DMS79 (cell line): ENCODE measurements around the gene FGD2.
A peak's percentile ranks its signal among the peaks of the same experiment; 100 is the strongest.

Experiments
- DNase-seq: peaks from one replicate; lab custom pipeline; 2025; lab: John Stamatoyannopoulos, UW

Gene FGD2, protein sequence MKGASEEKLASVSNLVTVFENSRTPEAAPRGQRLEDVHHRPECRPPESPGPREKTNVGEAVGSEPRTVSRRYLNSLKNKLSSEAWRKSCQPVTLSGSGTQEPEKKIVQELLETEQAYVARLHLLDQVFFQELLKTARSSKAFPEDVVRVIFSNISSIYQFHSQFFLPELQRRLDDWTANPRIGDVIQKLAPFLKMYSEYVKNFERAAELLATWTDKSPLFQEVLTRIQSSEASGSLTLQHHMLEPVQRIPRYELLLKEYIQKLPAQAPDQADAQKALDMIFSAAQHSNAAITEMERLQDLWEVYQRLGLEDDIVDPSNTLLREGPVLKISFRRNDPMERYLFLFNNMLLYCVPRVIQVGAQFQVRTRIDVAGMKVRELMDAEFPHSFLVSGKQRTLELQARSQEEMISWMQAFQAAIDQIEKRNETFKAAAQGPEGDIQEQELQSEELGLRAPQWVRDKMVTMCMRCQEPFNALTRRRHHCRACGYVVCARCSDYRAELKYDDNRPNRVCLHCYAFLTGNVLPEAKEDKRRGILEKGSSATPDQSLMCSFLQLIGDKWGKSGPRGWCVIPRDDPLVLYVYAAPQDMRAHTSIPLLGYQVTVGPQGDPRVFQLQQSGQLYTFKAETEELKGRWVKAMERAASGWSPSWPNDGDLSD

DNA sequence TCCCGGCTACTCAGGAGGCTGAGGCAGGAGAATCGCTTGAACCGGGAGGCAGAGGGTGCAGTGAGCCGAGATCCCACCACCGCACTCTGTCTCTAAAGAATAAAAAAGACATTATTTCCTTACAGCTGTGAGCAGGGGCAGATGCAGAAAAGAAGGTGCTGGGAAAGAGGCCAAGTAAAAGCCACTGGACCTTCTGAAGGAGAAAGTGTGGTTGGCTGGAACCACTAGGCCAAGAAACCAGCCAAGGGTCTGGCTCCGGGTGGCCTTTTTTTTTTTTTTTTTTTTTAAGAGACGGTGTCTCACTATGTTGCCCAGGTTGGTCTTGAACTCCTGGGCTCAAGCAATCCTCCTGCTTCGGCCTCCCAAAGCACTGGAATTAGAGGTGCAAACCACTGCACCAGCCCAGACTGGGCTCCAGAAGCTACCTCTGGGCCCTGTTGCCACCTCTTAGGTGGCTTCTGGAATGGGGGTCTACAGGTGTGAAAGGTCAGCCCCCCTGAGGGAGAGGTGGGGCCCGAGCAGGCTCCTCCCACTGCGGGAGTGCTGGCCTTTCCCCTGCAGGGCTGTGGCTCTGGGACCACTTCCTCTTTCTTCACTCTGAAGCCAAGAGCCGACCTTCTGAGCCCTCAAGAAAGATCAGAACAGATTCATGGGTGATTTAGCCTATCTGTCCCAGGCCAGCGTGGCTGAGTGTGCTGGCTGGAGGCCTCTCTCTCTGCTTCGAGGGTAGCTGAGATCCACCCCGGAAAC lies at the start of gene FGD2:
TSS of gene FGD2 (plus strand) at position 595 of the 750 bp plus-strand sequence. CDS start 163 bp downstream, outside the sequence.
- peak; percentile 27 for DNase-seq

DNA sequence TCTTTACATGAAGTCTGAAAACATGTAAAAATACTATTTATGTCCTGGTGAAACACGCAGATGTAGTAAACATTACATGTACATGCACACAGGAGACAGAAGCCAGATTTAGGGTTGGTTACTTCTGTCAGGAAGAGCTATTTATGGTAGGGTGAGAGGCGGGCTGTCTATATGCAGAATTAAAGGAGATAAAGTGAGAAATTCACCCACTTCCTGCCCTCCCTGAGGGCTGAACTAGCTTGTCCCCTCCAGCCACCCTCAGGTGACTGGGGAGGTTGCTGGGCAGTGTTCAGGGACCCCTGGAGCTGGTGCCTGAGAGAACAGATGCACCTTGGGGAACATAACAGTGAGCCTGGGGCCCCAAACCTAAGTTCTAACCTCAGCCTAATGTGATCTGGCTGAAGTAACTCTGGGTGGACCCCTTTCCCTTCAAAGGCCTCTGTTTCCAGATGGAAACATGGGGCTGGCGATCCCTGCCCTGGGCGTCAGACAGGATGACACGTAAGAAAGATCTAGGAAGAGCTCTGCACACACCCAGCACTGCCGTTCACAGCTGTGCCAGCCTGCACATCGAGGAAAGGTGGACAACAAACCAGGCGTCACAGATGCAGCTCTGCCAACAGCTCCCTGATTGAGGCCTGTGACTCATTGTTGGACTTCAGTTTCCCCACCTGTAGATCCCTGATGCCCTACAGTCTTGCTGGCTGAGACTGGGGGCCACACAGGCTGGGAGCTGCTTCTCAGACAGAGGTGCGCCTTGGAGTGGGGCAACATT lies 49.6 kb upstream of the FGD2 start:
- DNase-seq, result no peak

DNA sequence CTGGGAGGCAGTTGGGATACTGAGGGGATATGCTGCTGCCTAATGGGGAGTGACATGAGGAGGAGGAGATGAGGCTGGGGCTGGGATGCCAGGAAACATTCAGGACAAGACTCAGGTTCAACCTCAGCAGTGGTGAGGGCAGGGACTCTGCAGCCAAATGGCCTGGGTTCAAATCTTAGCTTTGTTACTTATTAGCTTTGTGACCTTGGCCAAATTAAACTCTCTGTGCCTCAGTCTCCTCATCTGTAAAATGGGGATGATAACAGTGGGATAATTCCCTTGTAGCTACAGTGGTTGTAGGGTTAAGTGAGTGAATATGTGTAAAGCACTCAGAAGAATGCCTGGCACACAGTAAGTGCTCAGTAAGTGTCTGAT lies 49.0 kb upstream of the FGD2 start:
- DNase-seq, result no peak

DNA sequence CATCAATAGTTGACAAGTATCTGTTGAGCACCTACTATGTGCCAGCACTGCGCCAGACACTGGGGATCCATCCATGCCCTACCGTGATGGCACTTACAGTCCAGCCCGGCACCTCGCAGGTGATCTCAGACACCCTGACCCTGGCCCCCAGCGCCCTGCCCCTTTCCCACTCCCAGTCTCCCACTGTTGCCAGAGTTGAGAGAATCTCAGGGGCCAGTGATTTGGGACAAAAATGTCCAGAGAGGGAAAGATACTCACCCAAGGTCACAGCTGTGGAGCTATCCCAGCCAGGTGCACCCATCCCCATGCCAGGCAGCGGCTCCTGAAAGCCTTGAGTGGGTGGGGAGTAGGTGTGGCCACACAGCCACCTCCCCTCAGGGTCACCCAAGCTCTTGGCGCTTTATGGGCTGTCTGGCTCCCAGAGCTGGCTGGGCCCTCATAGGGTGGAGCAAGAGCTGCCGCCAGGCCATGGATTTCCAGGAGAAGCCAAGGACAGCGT lies 47.6 kb upstream of the FGD2 start:
- DNase-seq, result no peak

DNA sequence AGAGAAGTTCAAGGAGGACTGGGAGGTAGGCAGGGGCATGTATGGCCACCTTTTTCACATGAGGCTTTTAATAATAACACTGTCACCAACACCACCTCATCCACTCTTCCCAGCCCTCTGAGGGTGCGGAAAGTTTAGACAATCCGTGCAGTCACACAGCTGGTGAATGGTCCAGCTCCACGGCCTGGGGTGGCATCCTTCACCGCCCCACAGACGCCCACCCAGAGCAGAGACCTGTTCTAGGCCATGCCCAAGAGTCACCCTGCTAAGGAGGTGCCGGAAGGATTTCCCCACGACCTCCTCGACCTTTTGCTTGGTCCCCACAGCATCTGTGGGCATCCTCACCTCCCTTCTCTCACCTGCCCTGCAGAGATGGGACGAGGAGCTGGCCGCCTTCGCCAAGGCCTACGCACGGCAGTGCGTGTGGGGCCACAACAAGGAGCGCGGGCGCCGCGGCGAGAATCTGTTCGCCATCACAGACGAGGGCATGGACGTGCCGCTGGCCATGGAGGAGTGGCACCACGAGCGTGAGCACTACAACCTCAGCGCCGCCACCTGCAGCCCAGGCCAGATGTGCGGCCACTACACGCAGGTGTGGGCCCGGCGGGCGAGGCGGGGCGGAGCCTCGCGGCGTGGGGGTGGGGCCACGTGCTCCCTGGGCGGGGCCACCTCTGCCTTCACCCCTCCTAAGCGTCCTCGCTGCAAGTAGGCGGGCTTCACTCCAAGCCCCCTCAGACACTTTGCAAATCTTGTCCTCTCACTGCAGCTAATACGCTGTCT lies 46.5 kb upstream of the FGD2 start:
- DNase-seq, result no peak

DNA sequence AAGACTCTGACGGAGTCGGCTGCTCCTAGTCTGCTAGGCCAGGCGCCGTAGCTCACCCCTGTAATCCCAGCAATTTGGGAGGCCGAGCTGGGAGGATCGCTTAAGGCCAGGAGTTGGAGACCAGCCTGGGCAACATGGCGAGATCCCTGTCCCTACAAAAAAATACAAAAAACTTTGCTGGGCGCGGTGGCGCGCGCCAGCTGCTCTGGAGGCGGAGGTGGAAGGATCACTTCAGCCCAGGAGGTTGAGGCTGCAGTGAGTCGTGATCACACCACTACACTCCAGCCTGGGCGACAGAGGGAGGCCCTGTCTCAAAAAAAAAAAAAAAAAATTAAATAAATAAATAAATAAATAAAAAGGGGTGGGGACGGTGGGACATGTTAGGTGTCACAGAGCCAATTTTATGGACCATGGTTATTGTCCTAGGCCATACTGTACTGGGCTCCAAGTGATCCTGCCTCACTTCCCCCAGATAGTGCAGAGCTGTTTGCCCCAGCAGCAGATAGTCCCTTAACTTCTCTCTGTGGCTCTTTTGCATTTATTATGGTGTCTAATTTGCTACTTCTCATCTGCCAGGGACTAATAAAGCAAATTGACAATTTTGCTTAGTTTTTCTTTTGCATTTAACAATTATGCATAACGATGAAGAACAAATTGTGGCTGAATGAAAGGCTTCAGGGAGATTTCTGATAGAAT lies 45.8 kb upstream of the FGD2 start:
- no peak for DNase-seq

DNA sequence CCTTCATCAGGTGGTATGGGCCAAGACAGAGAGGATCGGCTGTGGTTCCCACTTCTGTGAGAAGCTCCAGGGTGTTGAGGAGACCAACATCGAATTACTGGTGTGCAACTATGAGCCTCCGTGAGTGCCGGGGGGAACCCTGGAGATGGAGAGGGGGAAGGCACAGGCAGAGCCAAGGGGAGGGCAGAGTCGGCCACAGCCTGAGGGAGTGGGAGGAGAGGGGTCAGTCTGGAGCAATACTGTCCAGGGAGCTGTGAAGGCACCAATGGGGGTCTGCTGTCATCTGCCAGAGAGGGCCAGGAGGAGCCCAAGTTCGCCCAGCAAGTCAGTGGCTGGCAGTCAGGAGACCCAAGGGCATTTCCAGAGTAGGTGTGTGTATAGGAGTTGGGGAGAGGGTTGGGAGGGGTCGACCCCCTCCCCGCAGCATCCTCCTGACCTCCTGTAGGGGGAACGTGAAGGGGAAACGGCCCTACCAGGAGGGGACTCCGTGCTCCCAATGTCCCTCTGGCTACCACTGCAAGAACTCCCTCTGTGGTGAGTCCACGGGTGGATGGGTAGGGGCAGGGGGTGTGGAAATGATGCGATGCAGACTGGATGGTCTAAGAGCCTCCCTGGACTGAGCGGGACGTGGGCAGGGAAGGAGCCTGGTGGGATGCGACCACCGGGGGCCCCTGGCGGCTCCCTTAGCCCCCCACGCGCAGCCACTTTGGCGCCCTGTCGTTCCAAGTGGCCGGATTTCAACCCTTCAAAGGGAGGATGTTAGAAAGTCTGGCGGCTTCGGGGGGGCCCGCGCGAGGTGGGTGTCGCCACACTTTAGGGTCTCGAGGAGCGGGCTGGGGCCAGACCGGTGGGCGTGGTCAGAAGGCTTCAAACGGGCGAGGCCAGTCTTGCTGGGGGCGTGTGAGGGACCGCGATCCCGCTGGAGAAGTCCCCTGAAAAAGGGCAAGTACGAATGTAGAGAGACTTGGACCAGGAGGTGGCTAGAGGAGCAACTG lies 43.7 kb upstream of the FGD2 start:
- no peak for DNase-seq

DNA sequence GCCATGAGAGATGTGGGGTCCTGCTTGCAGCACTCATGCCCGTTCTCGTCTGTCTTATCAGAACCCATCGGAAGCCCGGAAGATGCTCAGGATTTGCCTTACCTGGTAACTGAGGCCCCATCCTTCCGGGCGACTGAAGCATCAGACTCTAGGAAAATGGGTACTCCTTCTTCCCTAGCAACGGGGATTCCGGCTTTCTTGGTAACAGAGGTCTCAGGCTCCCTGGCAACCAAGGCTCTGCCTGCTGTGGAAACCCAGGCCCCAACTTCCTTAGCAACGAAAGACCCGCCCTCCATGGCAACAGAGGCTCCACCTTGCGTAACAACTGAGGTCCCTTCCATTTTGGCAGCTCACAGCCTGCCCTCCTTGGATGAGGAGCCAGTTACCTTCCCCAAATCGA lies 42.6 kb upstream of the FGD2 start:
- no peak for DNase-seq

DNA sequence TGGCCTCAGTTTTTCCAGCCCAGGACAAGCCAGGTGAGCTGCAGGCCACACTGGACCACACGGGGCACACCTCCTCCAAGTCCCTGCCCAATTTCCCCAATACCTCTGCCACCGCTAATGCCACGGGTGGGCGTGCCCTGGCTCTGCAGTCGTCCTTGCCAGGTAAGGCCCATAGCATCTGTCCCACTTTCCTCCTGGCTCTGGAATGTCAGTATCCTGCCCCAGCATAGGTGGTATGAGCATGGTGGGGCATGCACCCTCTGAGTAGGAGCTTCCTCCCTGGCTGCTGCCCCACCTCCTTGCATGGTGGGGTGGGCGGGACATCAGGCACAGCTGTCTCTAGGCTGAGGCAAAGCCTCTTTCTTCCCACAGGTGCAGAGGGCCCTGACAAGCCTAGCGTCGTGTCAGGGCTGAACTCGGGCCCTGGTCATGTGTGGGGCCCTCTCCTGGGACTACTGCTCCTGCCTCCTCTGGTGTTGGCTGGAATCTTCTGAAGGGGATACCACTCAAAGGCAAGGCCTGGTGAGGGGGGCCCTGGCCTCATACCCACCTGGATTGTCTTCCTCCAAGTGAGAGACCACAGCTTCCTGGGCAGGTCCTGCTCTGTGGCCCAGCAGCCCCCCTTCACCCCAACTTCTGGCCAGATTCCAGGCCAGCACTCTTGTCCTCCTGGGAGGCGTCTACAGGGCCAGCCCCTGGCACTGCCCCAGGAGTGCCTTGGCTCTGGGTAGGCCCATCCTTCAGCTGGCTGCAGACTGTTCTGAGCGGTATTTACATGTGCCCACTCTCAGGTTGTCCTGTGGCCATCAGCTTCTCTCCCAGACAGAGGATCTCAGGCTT lies 41.8 kb upstream of the FGD2 start:
- DNase-seq, result peak; percentile 78

DNA sequence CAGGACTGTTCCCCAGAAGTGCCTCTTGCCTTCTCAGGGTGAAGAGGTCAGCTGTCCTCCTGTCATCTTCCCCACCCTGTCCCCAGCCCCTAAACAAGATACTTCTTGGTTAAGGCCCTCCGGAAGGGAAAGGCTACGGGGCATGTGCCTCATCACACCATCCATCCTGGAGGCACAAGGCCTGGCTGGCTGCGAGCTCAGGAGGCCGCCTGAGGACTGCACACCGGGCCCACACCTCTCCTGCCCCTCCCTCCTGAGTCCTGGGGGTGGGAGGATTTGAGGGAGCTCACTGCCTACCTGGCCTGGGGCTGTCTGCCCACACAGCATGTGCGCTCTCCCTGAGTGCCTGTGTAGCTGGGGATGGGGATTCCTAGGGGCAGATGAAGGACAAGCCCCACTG lies 41.1 kb upstream of the FGD2 start:
- no peak for DNase-seq

DNA sequence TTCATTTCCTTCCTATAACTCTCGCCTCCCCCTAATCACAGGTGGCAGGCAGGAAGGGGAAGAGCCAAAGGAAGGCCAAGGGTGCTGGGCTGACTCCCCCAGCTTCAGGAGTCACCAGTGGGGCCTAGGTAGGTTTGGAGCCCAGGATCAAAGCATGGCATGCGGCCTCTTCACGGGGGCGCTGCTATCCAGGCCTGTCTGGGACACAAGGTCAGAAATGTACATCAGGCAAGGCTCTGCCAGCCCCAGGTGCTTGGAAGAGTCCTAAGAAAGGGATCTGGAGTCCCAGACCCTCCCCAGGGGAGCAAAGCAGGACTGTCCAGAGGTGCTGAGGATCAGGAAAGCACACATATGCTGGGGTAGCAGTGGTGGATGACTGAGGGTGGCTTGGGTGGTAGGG lies 40.5 kb upstream of the FGD2 start:
- DNase-seq, result no peak

DNA sequence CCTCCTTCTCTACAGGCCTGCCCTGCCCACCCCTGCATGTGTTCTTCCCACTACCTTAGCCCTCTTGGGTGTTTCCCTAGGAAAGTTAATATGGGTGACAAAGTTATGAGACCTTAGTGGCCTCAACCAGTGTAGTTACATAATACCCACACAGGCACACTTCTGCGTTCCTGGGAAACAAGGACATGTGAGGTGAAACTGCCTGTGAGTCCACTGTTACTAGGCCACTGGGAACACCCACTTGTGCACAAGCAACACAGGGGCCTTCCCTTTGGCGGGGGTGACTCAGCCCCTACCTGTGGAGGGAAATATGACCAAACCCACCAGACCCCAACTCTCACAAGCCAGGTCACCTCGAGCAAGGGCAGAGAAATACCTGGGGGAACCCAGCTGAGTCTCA lies 38.2 kb upstream of the FGD2 start:
- no peak for DNase-seq

DNA sequence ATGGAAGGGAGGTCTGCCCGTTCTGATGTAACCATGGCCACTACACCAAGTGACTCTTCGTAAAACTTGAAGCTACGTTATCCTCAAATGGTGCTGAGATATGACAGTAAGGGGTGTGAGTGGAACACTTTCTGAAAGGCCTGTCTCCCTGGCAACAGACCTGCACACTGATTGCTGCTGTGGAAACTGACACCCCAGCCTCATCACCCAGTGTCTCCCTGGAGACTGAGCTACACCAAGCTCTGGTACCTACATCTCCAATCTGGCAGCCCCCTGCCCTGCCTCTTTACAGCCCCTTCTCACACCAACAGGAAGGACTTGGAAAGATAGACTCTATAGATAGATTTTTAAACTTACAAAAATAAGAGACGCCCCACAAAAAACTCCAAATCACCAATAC lies 37.7 kb upstream of the FGD2 start:
- no peak for DNase-seq

DNA sequence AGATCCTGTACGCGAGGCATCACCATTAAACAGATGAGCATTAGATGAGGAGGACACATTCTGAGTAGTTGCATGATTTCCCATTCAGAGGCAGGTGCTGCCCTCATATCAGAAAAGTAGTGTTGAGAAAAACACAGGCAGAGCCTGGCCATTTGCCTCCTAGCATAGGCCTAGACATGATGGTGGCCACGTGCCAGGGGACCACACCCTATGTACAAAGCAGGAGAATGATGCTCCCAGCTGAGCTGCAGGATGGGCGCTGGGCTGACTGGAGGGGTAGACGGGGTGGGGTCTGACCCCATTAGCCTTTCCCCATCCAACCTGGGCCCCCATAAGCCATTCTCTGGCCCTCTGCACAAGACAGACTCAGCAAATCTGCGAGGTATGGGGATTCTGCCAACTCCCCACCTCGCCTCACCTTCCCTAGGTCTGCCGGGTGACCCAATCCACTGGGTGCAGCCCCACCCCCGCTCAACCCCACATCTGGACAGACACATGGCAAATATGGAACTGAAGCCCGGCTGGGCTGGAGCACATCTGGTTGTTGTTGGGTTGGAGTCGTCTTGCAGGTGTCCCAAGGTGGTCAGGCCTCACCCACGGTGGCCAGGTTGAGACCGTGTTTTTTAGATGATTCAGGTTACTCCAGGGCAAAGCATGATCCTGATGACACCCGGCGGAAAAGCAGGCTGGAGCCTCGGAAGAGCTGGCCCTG lies 37.0 kb upstream of the FGD2 start:
- DNase-seq, result no peak

DNA sequence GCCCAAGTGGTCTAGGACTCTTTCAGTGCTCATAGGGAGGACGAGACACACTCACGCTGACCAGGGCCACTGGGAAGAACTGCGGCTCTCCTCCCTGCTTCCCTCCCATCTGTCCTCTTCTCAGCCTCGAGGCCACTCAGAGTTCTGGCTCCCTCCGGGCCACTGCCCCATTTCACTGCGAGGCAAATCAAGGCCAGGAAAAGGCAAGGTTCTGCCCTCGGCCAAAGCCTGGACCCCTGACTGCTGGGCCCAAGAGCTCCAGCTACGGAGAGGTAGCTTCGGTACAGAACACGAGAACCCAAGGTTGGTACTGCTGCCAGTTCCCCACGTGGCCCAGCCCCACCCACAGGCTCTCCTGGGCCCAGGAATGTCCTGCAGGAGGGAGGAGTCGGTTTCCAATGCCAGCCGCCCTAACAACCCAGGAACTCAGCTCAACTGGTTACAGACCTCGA lies 36.2 kb upstream of the FGD2 start:
- DNase-seq, result no peak

DNA sequence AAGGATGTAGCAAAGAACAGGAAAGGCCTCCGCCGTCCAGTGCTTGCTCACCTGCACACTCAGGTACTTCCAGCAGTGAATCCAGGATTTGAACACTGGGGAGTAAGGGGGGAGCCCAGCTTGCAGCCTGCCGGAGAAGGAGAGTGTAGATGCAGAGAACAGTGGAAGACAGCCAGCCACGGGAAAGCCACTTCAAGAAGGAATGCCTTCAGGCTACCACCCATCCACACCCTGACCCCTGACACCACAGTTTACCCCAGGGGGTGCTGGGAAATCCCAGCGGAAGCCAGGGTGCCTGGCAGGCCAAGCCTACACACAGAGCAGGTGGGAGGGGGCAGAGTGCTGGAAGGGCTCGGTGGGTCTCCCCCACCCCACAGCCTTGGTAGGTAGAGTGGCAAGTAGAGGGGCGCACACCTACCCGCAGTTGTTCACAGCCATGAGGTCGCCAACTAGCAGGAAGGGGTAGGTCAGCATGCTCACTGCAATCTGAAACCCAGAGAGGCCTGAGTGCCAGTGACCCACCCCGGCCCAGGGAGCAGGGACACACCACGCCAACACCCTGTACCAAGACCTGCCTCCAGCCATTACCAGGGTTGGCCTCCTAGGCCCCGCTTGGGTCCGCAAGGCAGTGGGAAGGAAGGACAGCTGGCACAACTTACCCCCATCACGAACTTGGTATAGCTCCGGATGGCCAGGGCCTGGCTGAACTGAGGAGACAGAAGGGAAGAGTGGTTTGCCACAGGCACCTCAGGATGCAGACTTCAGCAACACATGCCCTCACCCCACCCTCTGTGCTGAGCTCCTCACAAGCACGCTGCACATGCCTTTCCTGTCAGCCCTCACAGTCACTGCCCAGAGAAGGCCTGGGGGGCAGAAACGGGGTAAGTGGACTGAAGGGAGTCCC lies 35.2 kb upstream of the FGD2 start:
- no peak for DNase-seq
